Gastrocnemius medialis (tissue), 4 donors: ENCODE results near the gene FAM227A. TPM values are rescaled to one million over a fixed set of nuclear protein-coding genes. Genes with fewer than 3 reads are reported as not detected.
A peak's percentile ranks its signal among the peaks of the same experiment; 100 is the strongest.
"Not testable (repeated sequence)": the region's sequence is repeated elsewhere in the genome, so short reads cannot be mapped to it uniquely, and the experiment has no call there.

Source experiments
- ATAC-seq, 2 donors: fragments of 150-250 bp; one replicate each; pipeline ENCODE4 v1.9.1; 2016
- DNase-seq, 2 donors: peaks; one replicate each; pipeline ENCODE4 v3.0.0-alpha.2; 2019
- H3K27ac ChIP-seq, 4 donors: fragments of 200-600 bp; sonication (generic); 1 replicate in 1 of 4; 2 replicates in 3 of 4; pipeline ENCODE4 v1.5.1; 2016 to 2018; ENCODE audit warnings: mild to moderate bottlenecking in 2 of 4, moderate library complexity in 1 of 4
- H3K27me3 ChIP-seq, 3 donors: fragments of 200-600 bp; sonication (generic) in 2 of 3; 1 replicate in 1 of 3; 2 replicates in 2 of 3; pipeline versions ENCODE4 v1.5.1 to v1.6.0; 2016 to 2019; ENCODE audit warnings: mild to moderate bottlenecking in 1 of 3, moderate library complexity in 1 of 3
- H3K36me3 ChIP-seq, 2 donors: fragments of 200-600 bp; sonication (generic) in 1 of 2; one replicate each; pipeline ENCODE4 v1.5.1; 2017 to 2018
- H3K4me1 ChIP-seq, 2 donors: fragments of 200-600 bp; sonication (generic) in 1 of 2; one replicate each; pipeline ENCODE4 v1.5.1; 2016 to 2017; ENCODE audit warnings: mild to moderate bottlenecking in 2 of 2
- H3K4me3 ChIP-seq, 4 donors: fragments of 200-600 bp; sonication (generic) in 3 of 4; 1 replicate in 1 of 4; 2 replicates in 3 of 4; pipeline ENCODE4 v1.5.1; 2016 to 2019; ENCODE audit warnings: mild to moderate bottlenecking in 2 of 4
- H3K9me3 ChIP-seq, 3 donors: fragments of 200-600 bp; sonication (generic) in 2 of 3; 1 replicate in 1 of 3; 2 replicates in 2 of 3; pipeline ENCODE4 v1.5.1; 2016 to 2019
- POLR2A ChIP-seq, 2 donors: fragments of 450-650 bp; IDR thresholded peaks; one replicate each; pipeline ENCODE4 v1.6.1; 2017; ENCODE audit warnings: antibody characterized with exemption in 2 of 2, mild to moderate bottlenecking in 2 of 2, moderate library complexity in 2 of 2
- in situ Hi-C, 4 donors: fragments of 200-750 bp; cut with MboI; loops; one replicate each; pipeline versions ENCODE4 v1.15.0 to v1.8.0; 2017; ENCODE audit warnings: low sequenced_read_pairs in 4 of 4
- intact Hi-C: fragments of 100-400 bp; cut with DNase I; formaldehyde crosslinking; loops from one replicate; pipeline ENCODE4 v1.15.1; 2023; ENCODE audit warnings: low total_unique reads
- total RNA-seq, 4 donors: library from RNA; depleted of rRNA; stranded (reverse); fragments of >200 nt; gene quantifications; one replicate each; pipeline versions ENCODE4 v1.1.0 to v1.2.3, GENCODE V29; 2016
- TF ChIP-seq, protein P1 (sequence below), 5 experiments: fragments of 450-650 bp in 3 of 5; fragments of 200-600 bp in 2 of 5; sonication (generic) in 2 of 5; IDR thresholded peaks in 4 of 5; conservative IDR thresholded peaks in 1 of 5; 1 replicate in 4 of 5; 2 replicates in 1 of 5; pipeline ENCODE4 v1.5.1; 2016 to 2019; ENCODE audit warnings: antibody characterized with exemption in 5 of 5, mild to moderate bottlenecking in 3 of 5, moderate library complexity in 3 of 5

FAM227A gene
- total RNA-seq, 4 donors from 2014 or later, result 0.02 TPM; not detected in 3

DNA sequence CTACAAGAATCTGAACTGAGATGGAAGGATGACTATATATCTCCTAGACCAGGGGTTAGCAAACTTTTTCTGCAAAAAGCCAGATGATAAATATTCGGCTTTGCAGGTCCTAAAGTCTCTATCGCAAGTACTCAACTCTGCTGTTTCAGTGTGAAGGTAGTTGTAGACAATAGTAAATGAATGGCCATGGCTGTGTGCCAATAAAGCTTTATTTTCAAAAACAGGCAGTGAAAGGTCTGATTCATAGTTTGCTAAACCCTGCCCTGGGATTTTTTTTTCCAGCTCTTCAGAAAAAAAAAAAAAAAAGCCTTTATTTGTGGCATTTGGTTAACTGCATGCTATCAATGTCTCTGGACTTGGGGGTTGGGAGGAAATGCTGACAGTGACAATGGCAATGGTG is 37.5 kb downstream of the FAM227A start:
- no peak overlapping the region for H3K27ac ChIP-seq
- in situ Hi-C loops, result no loop called here
- ATAC-seq, result no peak
- H3K27me3 ChIP-seq, result no peaks in the 10 kb centered on the region
- intact Hi-C loops, result no loop called here
- no peaks in the 10 kb centered on the region for H3K36me3 ChIP-seq
- no peaks in the 10 kb centered on the region for H3K9me3 ChIP-seq
- H3K4me1 ChIP-seq, result peaks cover 10 to 11% of the 10 kb centered on the region in 2 donors
- no peak for TF ChIP-seq POLR2A (IDR thresholded peaks at IDR 0.05)
- TF ChIP-seq, protein P1, sequence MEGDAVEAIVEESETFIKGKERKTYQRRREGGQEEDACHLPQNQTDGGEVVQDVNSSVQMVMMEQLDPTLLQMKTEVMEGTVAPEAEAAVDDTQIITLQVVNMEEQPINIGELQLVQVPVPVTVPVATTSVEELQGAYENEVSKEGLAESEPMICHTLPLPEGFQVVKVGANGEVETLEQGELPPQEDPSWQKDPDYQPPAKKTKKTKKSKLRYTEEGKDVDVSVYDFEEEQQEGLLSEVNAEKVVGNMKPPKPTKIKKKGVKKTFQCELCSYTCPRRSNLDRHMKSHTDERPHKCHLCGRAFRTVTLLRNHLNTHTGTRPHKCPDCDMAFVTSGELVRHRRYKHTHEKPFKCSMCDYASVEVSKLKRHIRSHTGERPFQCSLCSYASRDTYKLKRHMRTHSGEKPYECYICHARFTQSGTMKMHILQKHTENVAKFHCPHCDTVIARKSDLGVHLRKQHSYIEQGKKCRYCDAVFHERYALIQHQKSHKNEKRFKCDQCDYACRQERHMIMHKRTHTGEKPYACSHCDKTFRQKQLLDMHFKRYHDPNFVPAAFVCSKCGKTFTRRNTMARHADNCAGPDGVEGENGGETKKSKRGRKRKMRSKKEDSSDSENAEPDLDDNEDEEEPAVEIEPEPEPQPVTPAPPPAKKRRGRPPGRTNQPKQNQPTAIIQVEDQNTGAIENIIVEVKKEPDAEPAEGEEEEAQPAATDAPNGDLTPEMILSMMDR (IDR thresholded peaks at IDR 0.05 in 4 of 5, conservative IDR thresholded peaks at IDR 0.05 in 1 of 5), result no peak
- no peak for DNase-seq
- H3K4me3 ChIP-seq, result no peak overlapping the region

DNA sequence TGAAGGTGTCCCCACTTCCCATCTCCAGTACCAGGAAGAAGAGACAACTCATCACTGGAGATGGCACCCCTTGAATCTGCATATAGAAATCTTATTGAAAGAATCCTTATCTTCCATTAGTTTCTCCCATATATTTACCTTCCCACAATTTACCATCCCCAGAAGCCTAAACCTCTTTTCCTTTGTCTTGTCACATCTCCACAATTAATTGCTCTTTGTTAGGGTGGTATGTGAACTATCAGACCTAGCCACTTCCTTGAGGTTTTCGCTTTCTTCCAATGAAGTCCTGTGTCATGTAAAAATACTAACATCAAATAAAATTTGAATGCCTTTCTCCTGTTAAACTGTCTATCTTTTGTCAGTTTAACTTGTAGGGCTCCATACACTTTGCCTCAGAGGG is 37.9 kb downstream of the FAM227A start:
- no peak for DNase-seq
- in situ Hi-C loops (no loop called here), intact Hi-C loops (no loop called here)

DNA sequence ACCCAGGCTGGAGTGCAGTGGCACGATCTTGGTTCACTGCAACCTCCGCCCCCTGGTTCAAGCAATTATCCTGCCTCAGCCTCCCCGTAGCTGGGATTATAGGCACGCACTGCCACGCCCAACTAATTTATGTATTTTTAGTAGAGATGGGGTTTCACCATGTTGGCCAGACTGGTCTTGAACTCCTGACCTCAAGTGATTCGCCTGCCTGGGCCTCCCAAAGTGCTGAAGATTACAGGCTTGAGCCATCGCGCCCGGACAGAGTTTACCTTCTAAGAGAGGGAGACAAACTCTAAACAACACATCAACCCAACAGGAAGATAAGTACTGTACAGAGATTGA is 41.2 kb downstream of the FAM227A start:
- H3K27me3 ChIP-seq, H3K9me3 ChIP-seq, intact Hi-C loops, ATAC-seq, H3K4me3 ChIP-seq, in situ Hi-C loops, DNase-seq, H3K36me3 ChIP-seq: not testable (repeated sequence)
- H3K27ac ChIP-seq, result peak overlapping the region in 2 of 4 donors; percentile 37 to 45
- H3K4me1 ChIP-seq, result peaks cover 10 to 11% of the 10 kb centered on the region in 2 donors

More for the DNA sequence above, 37.9 kb downstream of the FAM227A start:
- TF ChIP-seq POLR2A (IDR thresholded peaks at IDR 0.05), result no peak
- TF ChIP-seq, protein P1 (IDR thresholded peaks at IDR 0.05 in 4 of 5, conservative IDR thresholded peaks at IDR 0.05 in 1 of 5), result no peak
- Histone ChIP-seq H3K36me3 (no peaks in the 10 kb centered on the region), H3K4me3 (no peak overlapping the region), H3K27me3 (no peaks in the 10 kb centered on the region), H3K9me3 (no peaks in the 10 kb centered on the region), H3K4me1 (peaks cover 10 to 11% of the 10 kb centered on the region in 2 donors), H3K27ac (no peak overlapping the region)
- no peak for ATAC-seq

DNA sequence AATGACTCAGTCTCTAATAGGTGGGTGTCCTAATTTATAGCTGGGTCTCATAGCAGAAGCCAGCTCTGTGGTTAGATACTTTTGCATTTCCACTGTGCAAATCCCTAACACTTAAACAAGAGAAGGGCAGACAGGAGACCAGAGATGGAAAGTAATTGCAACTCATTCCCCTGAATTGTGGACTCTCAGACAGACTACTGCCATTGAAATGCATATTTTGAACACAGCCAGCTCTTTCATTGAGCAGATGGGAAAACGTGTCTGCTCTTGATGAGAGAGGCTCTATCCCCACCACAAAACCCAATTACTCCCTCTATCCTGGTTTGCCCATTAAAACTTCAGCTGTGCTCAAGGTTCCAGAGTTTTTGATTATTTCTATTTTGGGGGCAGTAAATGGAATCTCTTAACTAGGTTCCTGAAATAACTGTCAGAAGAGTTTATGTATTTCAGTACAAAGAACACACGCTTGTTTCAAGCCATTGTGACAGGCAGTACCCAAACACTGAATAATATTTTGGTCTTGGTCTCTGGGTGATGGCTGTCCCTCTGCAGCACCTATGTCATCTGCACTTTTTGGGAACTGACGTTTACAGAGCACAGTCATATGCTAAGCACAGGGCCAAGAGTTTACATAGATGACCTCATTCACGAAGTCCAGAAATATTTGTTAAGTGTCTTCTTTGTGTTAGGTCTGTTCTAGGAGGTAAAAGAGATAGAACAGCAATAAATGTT is 41.7 kb downstream of the FAM227A start:
- Histone ChIP-seq H3K27me3 (no peaks in the 10 kb centered on the region), H3K27ac (peak overlapping the region in 3 of 4 donors; percentile 37 to 55 (median 45)), H3K9me3 (no peaks in the 10 kb centered on the region), H3K4me3 (no peak overlapping the region), H3K36me3 (no peaks in the 10 kb centered on the region), H3K4me1 (peaks cover 10 to 11% of the 10 kb centered on the region in 2 donors)
- DNase-seq, result no peak
- TF ChIP-seq, protein P1 (IDR thresholded peaks at IDR 0.05 in 4 of 5, conservative IDR thresholded peaks at IDR 0.05 in 1 of 5), result no peak
- no peak for TF ChIP-seq POLR2A (IDR thresholded peaks at IDR 0.05)
- ATAC-seq, result peak; percentile 64 to 65
- intact Hi-C loops (no loop called here), in situ Hi-C loops (no loop called here)

DNA sequence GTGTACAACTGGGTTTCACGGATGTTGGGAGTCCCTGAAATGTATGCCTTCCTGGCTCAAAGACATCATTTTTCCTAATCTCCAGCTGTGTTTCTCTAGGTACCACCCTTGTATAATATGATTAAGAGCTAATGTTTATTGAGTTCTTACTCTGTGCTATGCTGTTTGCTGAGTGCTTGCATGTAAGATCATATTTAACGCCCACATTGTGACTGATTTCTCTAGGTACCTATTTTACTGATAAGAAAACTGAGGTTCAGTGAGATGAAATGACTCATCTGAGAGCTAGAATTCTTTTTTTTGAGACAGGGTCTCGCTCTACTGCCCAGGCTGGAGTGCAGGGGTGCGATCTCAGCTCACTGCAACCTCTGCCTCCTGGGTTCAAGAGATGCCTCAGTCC is 42.6 kb downstream of the FAM227A start:
- H3K4me1 ChIP-seq, result peaks cover 10 to 11% of the 10 kb centered on the region in 2 donors
- H3K27me3 ChIP-seq, result no peaks in the 10 kb centered on the region
- H3K36me3 ChIP-seq, result no peaks in the 10 kb centered on the region
- H3K9me3 ChIP-seq, result no peaks in the 10 kb centered on the region
- DNase-seq (no peak), ATAC-seq (no peak)
- no peak overlapping the region for H3K4me3 ChIP-seq
- in situ Hi-C loops (no loop called here), intact Hi-C loops (no loop called here)
- TF ChIP-seq, protein P1 (IDR thresholded peaks at IDR 0.05 in 4 of 5, conservative IDR thresholded peaks at IDR 0.05 in 1 of 5), result no peak
- no peak for TF ChIP-seq POLR2A (IDR thresholded peaks at IDR 0.05)
- peak overlapping the region in 1 of 4 donors; percentile 41 for H3K27ac ChIP-seq
